HG03196 (cell line): ENCODE results near the gene FGF11.
"Not testable (repeated sequence)": the region's sequence is repeated elsewhere in the genome, so short reads cannot be mapped to it uniquely, and the experiment has no call there.

Source experiments
- ATAC-seq: cut with Tn5 transposase; IDR thresholded peaks from one replicate; pipeline ENCODE4 v1.9.1; 2021; ENCODE audit not compliant: unreplicated experiment

The FGF11 gene

GRCh38 chr17:7478276-7479212 lies 39.2 kb downstream of the FGF11 start:
- ATAC-seq: no peak

- ATAC-seq: no peak
These were observed 40.1 kb downstream of the FGF11 start, which contains the start of gene ZBTB4 for GRCh38 chr17:7479213-7480088. TSS of gene ZBTB4 (minus strand) at chr17:7479631. CDS start at chr17:7466801, 12,830 bp downstream.

DNA sequence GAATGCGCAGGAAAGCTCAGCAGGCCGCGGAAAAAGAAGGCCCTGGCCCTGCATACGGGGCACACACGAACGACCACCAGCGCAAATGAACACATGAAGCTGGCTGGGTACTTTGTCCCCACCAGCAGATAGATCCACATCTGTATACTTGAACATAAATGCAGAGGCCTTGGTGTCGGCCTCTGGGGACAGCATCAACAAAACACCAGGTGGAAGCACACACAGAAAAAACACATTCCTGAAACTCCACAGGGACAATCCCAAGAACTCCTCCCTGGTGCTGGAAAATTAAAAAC lies 40.7 kb downstream of the FGF11 start:
- no peak for ATAC-seq

DNA sequence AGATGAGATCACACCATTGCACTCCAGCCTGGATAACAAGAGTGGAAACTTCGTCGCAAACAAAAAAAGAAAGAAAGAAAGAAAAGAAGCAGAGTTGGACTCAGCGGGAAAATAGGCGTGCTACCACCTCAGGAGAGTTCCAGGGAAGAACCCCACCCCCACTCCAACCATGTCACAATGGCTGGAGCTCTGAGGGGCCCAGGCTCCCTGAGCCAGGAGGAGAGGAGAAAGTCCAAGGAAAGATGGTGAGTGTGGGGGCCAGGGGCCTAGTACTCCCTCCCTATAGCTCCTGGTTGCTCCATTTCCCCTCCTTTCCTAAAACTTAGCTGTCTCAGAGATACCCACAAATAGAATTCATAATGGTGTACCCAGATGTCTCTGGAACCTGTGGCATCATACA lies 42.0 kb downstream of the FGF11 start, which contains the start of gene SLC35G6:
SLC35G6 (plus strand) TSS at position 172 of the 400 bp plus-strand sequence; CDS start at position 243, 71 bp downstream.
- not testable (repeated sequence) for ATAC-seq

DNA sequence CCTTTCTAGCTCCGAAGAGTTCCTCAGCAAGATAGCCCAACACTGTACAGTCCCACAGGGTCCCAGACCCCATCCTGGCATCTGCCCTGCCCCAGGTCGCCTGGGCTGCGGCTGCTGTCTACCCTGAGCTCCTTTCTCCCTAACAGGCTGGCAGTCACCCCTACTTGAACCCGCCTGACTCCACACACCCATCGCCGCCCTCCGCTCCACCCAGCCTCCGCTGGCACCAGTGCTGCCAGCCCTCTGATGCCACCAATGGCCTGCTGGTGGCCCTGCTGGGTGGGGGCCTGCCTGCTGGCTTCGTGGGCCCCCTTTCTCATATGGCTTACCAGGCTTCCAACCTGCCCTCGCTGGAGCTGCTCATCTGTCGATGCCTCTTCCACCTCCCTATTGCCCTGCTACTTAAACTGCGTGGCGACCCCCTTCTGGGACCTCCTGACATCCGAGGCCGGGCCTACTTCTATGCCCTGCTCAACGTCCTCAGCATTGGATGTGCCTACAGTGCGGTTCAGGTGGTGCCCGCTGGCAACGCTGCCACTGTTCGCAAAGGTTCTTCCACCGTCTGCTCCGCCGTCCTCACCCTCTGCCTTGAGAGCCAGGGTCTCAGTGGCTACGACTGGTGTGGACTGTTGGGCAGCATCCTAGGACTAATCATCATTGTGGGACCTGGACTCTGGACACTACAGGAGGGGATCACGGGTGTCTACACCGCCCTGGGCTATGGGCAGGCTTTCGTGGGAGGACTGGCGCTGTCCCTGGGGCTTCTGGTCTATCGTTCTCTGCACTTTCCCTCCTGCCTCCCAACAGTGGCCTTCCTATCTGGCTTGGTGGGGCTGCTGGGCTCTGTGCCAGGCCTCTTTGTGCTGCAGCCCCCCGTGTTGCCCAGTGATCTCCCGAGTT lies 42.8 kb downstream of the FGF11 start:
- ATAC-seq: not testable (repeated sequence)

DNA sequence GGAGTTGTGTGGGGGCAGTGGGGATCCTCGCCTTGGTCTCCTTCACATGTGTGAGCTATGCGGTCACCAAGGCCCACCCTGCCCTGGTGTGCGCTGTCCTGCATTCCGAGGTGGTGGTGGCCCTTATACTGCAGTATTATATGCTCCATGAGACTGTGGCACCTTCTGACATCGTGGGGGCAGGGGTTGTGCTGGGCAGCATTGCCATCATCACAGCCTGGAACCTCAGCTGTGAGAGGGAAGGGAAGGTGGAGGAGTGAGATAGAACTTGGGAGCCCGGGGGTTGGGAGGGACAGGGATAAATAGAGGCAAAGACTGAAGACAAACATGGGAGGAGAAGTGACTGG lies 43.4 kb downstream of the FGF11 start:
- ATAC-seq: not testable (repeated sequence)

- peak; percentile 25 for ATAC-seq
These were observed 44.1 kb downstream of the FGF11 start for GRCh38 chr17:7483255-7484066.

- ATAC-seq: peak; percentile 62
These were observed 45.0 kb downstream of the FGF11 start, which contains the start of gene POLR2A for GRCh38 chr17:7484067-7484918. TSS of gene POLR2A (plus strand) at chr17:7484366.

GRCh38 chr17:7484919-7485377 lies 45.6 kb downstream of the FGF11 start:
- no peak for ATAC-seq

GRCh38 chr17:7486181-7486580 lies 46.9 kb downstream of the FGF11 start:
- ATAC-seq: no peak

DNA sequence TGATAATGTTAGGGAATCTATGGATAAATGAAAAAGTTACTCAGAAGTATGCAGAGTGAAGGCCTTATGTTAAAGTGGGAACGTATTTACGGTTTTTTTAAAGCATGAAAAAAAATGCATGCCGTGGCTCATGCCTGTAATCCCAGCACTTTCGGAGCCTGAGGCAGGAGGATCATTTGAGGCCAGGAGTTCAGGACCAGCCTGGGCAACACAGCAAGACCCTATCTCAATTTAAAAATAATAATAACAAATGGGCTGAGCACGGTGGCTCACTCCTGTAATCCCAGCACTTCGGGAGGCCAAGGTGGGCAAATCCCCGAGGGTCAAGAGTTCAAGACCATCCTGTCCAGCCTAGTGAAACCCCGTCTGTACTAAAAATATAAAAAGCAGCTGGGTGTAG lies 50.8 kb downstream of the FGF11 start:
- ATAC-seq: no peak

GRCh38 chr17:7491583-7491982 lies 52.3 kb downstream of the FGF11 start:
- ATAC-seq: no peak

DNA sequence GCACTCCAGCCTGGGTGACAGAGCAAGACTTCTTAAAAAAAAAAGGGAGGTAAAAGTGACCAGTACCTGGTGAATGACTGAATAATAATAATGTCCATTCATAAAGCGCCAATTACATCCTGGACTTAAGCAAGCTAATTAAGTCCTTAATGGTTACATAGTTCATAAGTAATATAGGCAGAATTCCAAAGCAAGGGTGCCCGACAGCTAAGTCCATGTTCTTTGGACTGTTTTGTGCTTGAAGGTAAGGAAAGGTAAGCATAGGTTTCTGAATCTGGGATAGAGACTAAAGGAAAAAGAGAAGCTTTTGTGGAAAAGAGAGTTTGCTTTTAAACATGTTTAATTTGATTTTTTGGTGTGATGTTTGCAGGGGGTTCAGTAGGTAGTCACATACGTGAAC lies 54.6 kb downstream of the FGF11 start:
- no peak for ATAC-seq
